HepG2 (cell line): Measurements from ENCODE around the gene TRIM15. TPM values are rescaled to one million over a fixed set of nuclear protein-coding genes. Genes with fewer than 3 reads are reported as not detected.

Experiments used
- ARID2 ChIP-seq: sonication (generic); formaldehyde crosslinking; IDR thresholded peaks from 2 replicates; pipeline ENCODE4 v1.8.1; 2022; ENCODE audit warnings: mild to moderate bottlenecking, missing genetic modification reagents, borderline replicate concordance
- HNF4G ChIP-seq, 2 experiments: sonication (generic) in 1 of 2; formaldehyde crosslinking in 1 of 2; IDR thresholded peaks; 2 replicates each; pipeline versions ENCODE4 v1.4.0 to v1.6.1; 2011 to 2020; ENCODE audit warnings: borderline replicate concordance in 2 of 2, low read depth in 2 of 2, mild to moderate bottlenecking in 2 of 2, low read length in 1 of 2, missing genetic modification reagents in 1 of 2, moderate library complexity in 1 of 2
- IKZF1 ChIP-seq: fragments of 450-650 bp; IDR thresholded peaks from 2 replicates; pipeline ENCODE4 v1.7.1; 2016
- MAFF ChIP-seq: IDR thresholded peaks from 2 replicates; pipeline ENCODE4 v1.6.1; 2011; ENCODE audit warnings: low read depth, low read length, improper control_type of control experiment
- NR2F2 ChIP-seq: IDR thresholded peaks from 2 replicates; pipeline ENCODE4 v1.6.1; 2012; ENCODE audit warnings: low read depth, inconsistent platforms, borderline replicate concordance
- REST ChIP-seq, 2 experiments: IDR thresholded peaks; 2 replicates each; pipeline ENCODE4 v1.6.1; 2011 to 2012; ENCODE audit warnings: low read length in 2 of 2, borderline replicate concordance in 1 of 2, low read depth in 1 of 2, mild to moderate bottlenecking in 1 of 2, moderate library complexity in 1 of 2
- STAG1 ChIP-seq: sonication (generic); formaldehyde crosslinking; IDR thresholded peaks from 2 replicates; pipeline ENCODE4 v1.4.0; 2020; ENCODE audit warnings: missing genetic modification reagents
- ZBTB7B ChIP-seq: sonication (generic); formaldehyde crosslinking; IDR thresholded peaks from 2 replicates; pipeline ENCODE4 v1.4.0; 2020; ENCODE audit warnings: missing genetic modification reagents
- ZNF235 ChIP-seq: sonication (generic); formaldehyde crosslinking; IDR thresholded peaks from 2 replicates; pipeline ENCODE4 v1.8.1; 2023; ENCODE audit warnings: mild to moderate bottlenecking, missing genetic modification reagents, borderline replicate concordance
- polyA plus RNA-seq, 8 experiments: library from polyadenylated mRNA; depleted of rRNA in 3 of 8; stranded (reverse) in 7 of 8; unstranded in 1 of 8; fragments of >200 nt; fragmentation: Illumina TruSeq in 4 of 8; extraction: Trizol in 4 of 8; gene quantifications; 2 replicates each; pipeline versions ENCODE4 v1.2.1 to v1.2.3, GENCODE V29; 2011 to 2016; ENCODE audit warnings: low read depth in 4 of 8, missing spikeins in 1 of 8, mixed read lengths in 1 of 8; ENCODE audit not compliant: insufficient read depth in 1 of 8
- total RNA-seq, 5 experiments: library from RNA; depleted of rRNA; stranded (reverse); fragments of >200 nt; fragmentation: Illumina TruSeq; extraction: Trizol; gene quantifications; 2 replicates each; pipeline ENCODE4 v1.2.3, GENCODE V29; 2016; ENCODE audit warnings: low read depth in 1 of 5
- TF ChIP-seq, protein P1 (sequence below): sonication (generic); formaldehyde crosslinking; IDR thresholded peaks from 2 replicates; pipeline ENCODE4 v1.5.0; 2020; ENCODE audit warnings: mild to moderate bottlenecking, missing genetic modification reagents
- TF ChIP-seq, protein P2 (sequence below): sonication (generic); formaldehyde crosslinking; IDR thresholded peaks from 2 replicates; pipeline ENCODE4 v1.8.1; 2023; ENCODE audit warnings: mild to moderate bottlenecking, missing genetic modification reagents, borderline replicate concordance
- TF ChIP-seq, protein P3 (sequence below): IDR thresholded peaks from 2 replicates; pipeline ENCODE4 v1.6.1; 2016; ENCODE audit warnings: mild to moderate bottlenecking
- TF ChIP-seq, protein P4 (sequence below): IDR thresholded peaks from 2 replicates; pipeline ENCODE4 v1.6.1; 2016; ENCODE audit warnings: control low read depth
- TF ChIP-seq, protein P5 (sequence below): sonication (generic); formaldehyde crosslinking; IDR thresholded peaks from 2 replicates; pipeline ENCODE4 v1.5.0; 2020; ENCODE audit warnings: mild to moderate bottlenecking, missing genetic modification reagents, borderline replicate concordance

TRIM15 gene
- total and polyA plus RNA-seq, 2 of the 13 experiments (the other 11 are each of a cell fraction or from before 2014, with no cell fraction given) = 35.1 to 38.2 TPM

DNA sequence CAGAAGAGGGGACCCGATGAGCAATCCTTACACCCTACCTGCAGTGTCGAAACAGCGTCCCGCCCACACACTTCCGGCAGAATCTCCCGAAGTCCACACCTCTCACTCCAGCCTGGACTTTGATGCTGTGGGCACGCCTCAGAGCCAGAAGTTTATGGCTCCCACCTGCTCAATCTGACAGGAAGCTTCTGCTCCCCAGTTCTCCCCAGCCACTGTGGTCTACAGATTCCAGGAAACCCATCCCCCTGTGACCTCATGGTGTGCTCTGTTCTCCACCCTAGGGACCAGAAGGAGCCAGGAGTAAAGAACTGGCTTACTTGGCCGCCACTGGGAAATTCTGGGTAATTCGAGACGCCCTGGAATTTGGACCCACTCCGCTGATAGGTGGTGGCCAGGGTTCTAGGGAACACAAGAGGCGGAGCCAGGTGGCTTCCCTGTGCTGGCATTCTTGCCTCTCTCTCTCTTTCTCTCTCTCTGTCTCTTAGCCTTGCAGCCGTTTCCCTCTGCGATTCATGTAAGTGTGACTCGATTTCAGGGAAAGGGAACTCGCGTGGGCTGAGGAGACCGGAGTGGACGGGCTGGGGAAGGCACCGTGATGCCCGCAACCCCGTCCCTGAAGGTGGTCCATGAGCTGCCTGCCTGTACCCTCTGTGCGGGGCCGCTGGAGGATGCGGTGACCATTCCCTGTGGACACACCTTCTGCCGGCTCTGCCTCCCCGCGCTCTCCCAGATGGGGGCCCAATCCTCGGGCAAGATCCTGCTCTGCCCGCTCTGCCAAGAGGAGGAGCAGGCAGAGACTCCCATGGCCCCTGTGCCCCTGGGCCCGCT lies at the start of gene TRIM15 (continued):
- TF ChIP-seq STAG1 (CRISPR knock-in tag) (peak; percentile 2; the same call in 1 of the 2 replicates), REST (IDR thresholded peaks at IDR 0.05; ENCODE audit: borderline replicate concordance in 1 of 2, low read depth in 1 of 2, low read length in 2 of 2) (peak in 1 of 2 experiments; percentile 19; a peak in 2 of 4 replicates), IKZF1 (no peak), ZNF235 (CRISPR knock-in tag) (0 out of 2 replicates have a peak, but pooled peaks have one; percentile 70), ZBTB7B (CRISPR knock-in tag) (peak; percentile 48; the same call in 1 of the 2 replicates), HNF4G (IDR thresholded peaks at IDR 0.05; ENCODE audit: borderline replicate concordance, low read depth, low read length) (peak; percentile 86), HNF4G (CRISPR knock-in tag; IDR thresholded peaks at IDR 0.05; ENCODE audit: borderline replicate concordance, low read depth) (peak; percentile 98), NR2F2 (peak; percentile 66; the same call in 1 of the 2 replicates), MAFF (no peak), ARID2 (CRISPR knock-in tag) (peak; percentile 96)
- TF ChIP-seq, protein P1, sequence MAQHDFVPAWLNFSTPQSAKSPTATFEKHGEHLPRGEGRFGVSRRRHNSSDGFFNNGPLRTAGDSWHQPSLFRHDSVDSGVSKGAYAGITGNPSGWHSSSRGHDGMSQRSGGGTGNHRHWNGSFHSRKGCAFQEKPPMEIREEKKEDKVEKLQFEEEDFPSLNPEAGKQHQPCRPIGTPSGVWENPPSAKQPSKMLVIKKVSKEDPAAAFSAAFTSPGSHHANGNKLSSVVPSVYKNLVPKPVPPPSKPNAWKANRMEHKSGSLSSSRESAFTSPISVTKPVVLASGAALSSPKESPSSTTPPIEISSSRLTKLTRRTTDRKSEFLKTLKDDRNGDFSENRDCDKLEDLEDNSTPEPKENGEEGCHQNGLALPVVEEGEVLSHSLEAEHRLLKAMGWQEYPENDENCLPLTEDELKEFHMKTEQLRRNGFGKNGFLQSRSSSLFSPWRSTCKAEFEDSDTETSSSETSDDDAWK (CRISPR knock-in tag) = no peak
- TF ChIP-seq, protein P2, sequence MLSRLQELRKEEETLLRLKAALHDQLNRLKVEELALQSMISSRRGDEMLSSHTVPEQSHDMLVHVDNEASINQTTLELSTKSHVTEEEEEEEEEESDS = no peak
- TF ChIP-seq, protein P3, sequence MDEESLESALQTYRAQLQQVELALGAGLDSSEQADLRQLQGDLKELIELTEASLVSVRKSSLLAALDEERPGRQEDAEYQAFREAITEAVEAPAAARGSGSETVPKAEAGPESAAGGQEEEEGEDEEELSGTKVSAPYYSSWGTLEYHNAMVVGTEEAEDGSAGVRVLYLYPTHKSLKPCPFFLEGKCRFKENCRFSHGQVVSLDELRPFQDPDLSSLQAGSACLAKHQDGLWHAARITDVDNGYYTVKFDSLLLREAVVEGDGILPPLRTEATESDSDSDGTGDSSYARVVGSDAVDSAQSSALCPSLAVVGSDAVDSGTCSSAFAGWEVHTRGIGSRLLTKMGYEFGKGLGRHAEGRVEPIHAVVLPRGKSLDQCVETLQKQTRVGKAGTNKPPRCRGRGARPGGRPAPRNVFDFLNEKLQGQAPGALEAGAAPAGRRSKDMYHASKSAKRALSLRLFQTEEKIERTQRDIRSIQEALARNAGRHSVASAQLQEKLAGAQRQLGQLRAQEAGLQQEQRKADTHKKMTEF (CRISPR knock-in tag) = peak; percentile 81
- TF ChIP-seq, protein P4, sequence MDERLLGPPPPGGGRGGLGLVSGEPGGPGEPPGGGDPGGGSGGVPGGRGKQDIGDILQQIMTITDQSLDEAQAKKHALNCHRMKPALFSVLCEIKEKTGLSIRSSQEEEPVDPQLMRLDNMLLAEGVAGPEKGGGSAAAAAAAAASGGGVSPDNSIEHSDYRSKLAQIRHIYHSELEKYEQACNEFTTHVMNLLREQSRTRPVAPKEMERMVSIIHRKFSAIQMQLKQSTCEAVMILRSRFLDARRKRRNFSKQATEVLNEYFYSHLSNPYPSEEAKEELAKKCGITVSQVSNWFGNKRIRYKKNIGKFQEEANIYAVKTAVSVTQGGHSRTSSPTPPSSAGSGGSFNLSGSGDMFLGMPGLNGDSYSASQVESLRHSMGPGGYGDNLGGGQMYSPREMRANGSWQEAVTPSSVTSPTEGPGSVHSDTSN = peak; percentile 43; the same call in 1 of the 2 replicates
- TF ChIP-seq, protein P5, sequence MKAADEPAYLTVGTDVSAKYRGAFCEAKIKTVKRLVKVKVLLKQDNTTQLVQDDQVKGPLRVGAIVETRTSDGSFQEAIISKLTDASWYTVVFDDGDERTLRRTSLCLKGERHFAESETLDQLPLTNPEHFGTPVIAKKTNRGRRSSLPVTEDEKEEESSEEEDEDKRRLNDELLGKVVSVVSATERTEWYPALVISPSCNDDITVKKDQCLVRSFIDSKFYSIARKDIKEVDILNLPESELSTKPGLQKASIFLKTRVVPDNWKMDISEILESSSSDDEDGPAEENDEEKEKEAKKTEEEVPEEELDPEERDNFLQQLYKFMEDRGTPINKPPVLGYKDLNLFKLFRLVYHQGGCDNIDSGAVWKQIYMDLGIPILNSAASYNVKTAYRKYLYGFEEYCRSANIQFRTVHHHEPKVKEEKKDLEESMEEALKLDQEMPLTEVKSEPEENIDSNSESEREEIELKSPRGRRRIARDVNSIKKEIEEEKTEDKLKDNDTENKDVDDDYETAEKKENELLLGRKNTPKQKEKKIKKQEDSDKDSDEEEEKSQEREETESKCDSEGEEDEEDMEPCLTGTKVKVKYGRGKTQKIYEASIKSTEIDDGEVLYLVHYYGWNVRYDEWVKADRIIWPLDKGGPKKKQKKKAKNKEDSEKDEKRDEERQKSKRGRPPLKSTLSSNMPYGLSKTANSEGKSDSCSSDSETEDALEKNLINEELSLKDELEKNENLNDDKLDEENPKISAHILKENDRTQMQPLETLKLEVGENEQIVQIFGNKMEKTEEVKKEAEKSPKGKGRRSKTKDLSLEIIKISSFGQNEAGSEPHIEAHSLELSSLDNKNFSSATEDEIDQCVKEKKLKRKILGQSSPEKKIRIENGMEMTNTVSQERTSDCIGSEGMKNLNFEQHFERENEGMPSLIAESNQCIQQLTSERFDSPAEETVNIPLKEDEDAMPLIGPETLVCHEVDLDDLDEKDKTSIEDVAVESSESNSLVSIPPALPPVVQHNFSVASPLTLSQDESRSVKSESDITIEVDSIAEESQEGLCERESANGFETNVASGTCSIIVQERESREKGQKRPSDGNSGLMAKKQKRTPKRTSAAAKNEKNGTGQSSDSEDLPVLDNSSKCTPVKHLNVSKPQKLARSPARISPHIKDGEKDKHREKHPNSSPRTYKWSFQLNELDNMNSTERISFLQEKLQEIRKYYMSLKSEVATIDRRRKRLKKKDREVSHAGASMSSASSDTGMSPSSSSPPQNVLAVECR (CRISPR knock-in tag) = peak; percentile 92
